SK-N-SH (cell line): ENCODE results near the gene SESTD1. TPM values are rescaled to one million over a fixed set of nuclear protein-coding genes. Genes with fewer than 3 reads are reported as not detected.
A peak's percentile ranks its signal among the peaks of the same experiment; 100 is the strongest.

Source experiments
- CTCF ChIA-PET: fragments of 300-600, 350-600 bp; formaldehyde crosslinking; extraction: SDS; loops from one replicate; lab custom pipeline; 2021; lab: Yijun Ruan, JAX
- POLR2A ChIA-PET: fragments of 350-600 bp; sonication (Branson Sonifier 250); formaldehyde crosslinking; extraction: SDS; loops from one replicate; lab custom pipeline; 2020; ENCODE audit warnings: antibody characterized with exemption, inconsistent platforms; lab: Yijun Ruan, JAX
- DNase-seq: peaks from one replicate; pipeline ENCODE4 v3.0.0; 2012
- H2AFZ ChIP-seq: fragments of 200-600 bp; sonication (generic); 2 replicates; pipeline ENCODE4 v1.8.1; 2016; ENCODE audit warnings: antibody characterized with exemption, mild to moderate bottlenecking, low read depth
- H3F3A ChIP-seq: fragments of 200-600 bp; sonication (generic); replicated peaks from 2 replicates; pipeline ENCODE3; 2016; ENCODE audit warnings: antibody characterized with exemption, mild to moderate bottlenecking; ENCODE audit not compliant: insufficient read depth
- H3K27ac ChIP-seq, 2 experiments: fragments of 200-500 bp in 1 of 2; fragments of 200-600 bp in 1 of 2; sonication (Bioruptor generic) in 1 of 2; sonication (generic), shearing (Covaris generic) in 1 of 2; 2 replicates each; pipeline versions ENCODE4 v1.5.1 to v1.6.1; 2014 to 2016; ENCODE audit warnings: low read depth in 2 of 2, inconsistent platforms in 1 of 2, low read length in 1 of 2, mild to moderate bottlenecking in 1 of 2, mixed read lengths in 1 of 2
- H3K27me3 ChIP-seq: fragments of 200-600 bp; sonication (generic), shearing (Covaris generic); 2 replicates; pipeline ENCODE4 v1.6.1; 2016; ENCODE audit warnings: mixed run types; ENCODE audit not compliant: insufficient read depth
- H3K36me3 ChIP-seq, 2 experiments: fragments of 200-500 bp in 1 of 2; fragments of 200-600 bp in 1 of 2; sonication (Bioruptor generic) in 1 of 2; sonication (generic) in 1 of 2; replicated peaks in 1 of 2; 2 replicates each; pipeline versions ENCODE3 to v1.5.1; 2014 to 2016; ENCODE audit warnings: low read length in 1 of 2, mild to moderate bottlenecking in 1 of 2; ENCODE audit not compliant: insufficient read depth in 2 of 2, control insufficient read depth in 1 of 2
- H3K4me1 ChIP-seq, 2 experiments: fragments of 200-500 bp in 1 of 2; fragments of 200-600 bp in 1 of 2; sonication (Bioruptor generic) in 1 of 2; sonication (generic), shearing (Covaris generic) in 1 of 2; 2 replicates each; pipeline versions ENCODE4 v1.5.1 to v1.6.1; 2014 to 2016; ENCODE audit warnings: low read depth in 1 of 2, low read length in 1 of 2, mixed run types in 1 of 2; ENCODE audit not compliant: insufficient read depth in 2 of 2, control insufficient read depth in 1 of 2
- H3K4me2 ChIP-seq: fragments of 200-600 bp; sonication (generic), shearing (Covaris generic); 2 replicates; pipeline ENCODE4 v1.6.1; 2017; ENCODE audit warnings: mixed run types
- H3K4me3 ChIP-seq, 2 experiments: fragments of 200-500 bp in 1 of 2; fragments of 200-600 bp in 1 of 2; sonication (Bioruptor generic) in 1 of 2; sonication (generic), shearing (Covaris generic) in 1 of 2; 2 replicates each; pipeline versions ENCODE4 v1.5.1 to v1.8.1; 2014 to 2016; ENCODE audit warnings: low read depth in 2 of 2, inconsistent platforms in 1 of 2, low read length in 1 of 2, mild to moderate bottlenecking in 1 of 2, mixed read lengths in 1 of 2, moderate library complexity in 1 of 2
- H3K79me2 ChIP-seq: fragments of 200-600 bp; sonication (generic); 2 replicates; pipeline ENCODE4 v1.8.1; 2017; ENCODE audit warnings: mild to moderate bottlenecking; ENCODE audit not compliant: insufficient read depth
- H3K9ac ChIP-seq: fragments of 200-600 bp; sonication (generic); 2 replicates; pipeline ENCODE4 v1.6.1; 2017; ENCODE audit warnings: mixed run types
- H3K9me2 ChIP-seq: fragments of 200-600 bp; sonication (generic); 2 replicates; pipeline ENCODE4 v1.6.1; 2017; ENCODE audit warnings: mixed run types
- H3K9me3 ChIP-seq: fragments of 200-600 bp; sonication (generic); 2 replicates; pipeline ENCODE4 v1.6.1; 2017; ENCODE audit warnings: mixed run types, mild to moderate bottlenecking, moderate library complexity
- H4K20me1 ChIP-seq: fragments of 200-600 bp; sonication (generic); 2 replicates; pipeline ENCODE4 v1.6.1; 2017; ENCODE audit warnings: mild to moderate bottlenecking, mixed run types; ENCODE audit not compliant: insufficient read depth
- EZH2phosphoT487 ChIP-seq: fragments of 200-600 bp; sonication (generic); IDR thresholded peaks from 2 replicates; pipeline ENCODE4 v1.6.1; 2017; ENCODE audit warnings: low read depth, mixed run types, mild to moderate bottlenecking, antibody characterized with exemption, moderate library complexity, borderline replicate concordance
- JUND ChIP-seq: IDR thresholded peaks from 2 replicates; pipeline ENCODE4 v1.4.0; 2012
- MXI1 ChIP-seq: IDR thresholded peaks from 2 replicates; pipeline ENCODE4 v1.6.1; 2012; ENCODE audit warnings: mild to moderate bottlenecking, low read depth, low read length, improper control_type of control experiment
- NFIC ChIP-seq: IDR thresholded peaks from 2 replicates; pipeline ENCODE4 v1.4.0; 2012; ENCODE audit warnings: borderline replicate concordance
- NRF1 ChIP-seq: IDR thresholded peaks from 2 replicates; pipeline ENCODE4 v1.6.1; 2012; ENCODE audit warnings: low read depth, mild to moderate bottlenecking, low read length
- POLR2AphosphoS5 ChIP-seq: IDR thresholded peaks from 2 replicates; pipeline ENCODE4 v1.6.1; 2012; ENCODE audit warnings: low read depth, low read length
- RCOR1 ChIP-seq: fragments of 150-350 bp; IDR thresholded peaks from 2 replicates; pipeline ENCODE4 v1.6.1; 2017; ENCODE audit warnings: antibody characterized with exemption, low read length
- SIN3A ChIP-seq: IDR thresholded peaks from 2 replicates; pipeline ENCODE4 v1.6.1; 2012; ENCODE audit warnings: low read depth, mild to moderate bottlenecking, low read length, moderate library complexity, borderline replicate concordance
- TAF1 ChIP-seq: IDR thresholded peaks from 2 replicates; pipeline ENCODE4 v1.6.1; 2012; ENCODE audit warnings: low read depth, mild to moderate bottlenecking, low read length, moderate library complexity, borderline replicate concordance
- TCF12 ChIP-seq: IDR thresholded peaks from 2 replicates; pipeline ENCODE4 v1.4.0; 2012
- WGBS: methylation state at CpG from one replicate; pipeline ENCODE4 v1.1.6; 2017; ENCODE audit warnings: low lambda C conversion rate; 5-methylcytosine and 5-hydroxymethylcytosine counted together
- polyA plus RNA-seq, 3 experiments: library from polyadenylated mRNA; depleted of rRNA; stranded (reverse); fragments of >200 nt; gene quantifications; 2 replicates each; pipeline ENCODE4 v1.2.3, GENCODE V29; 2012
- TF ChIP-seq, protein P1 (sequence below): IDR thresholded peaks from 2 replicates; pipeline ENCODE4 v1.4.0; 2012; ENCODE audit warnings: low read depth, borderline replicate concordance
- TF ChIP-seq, protein P2 (sequence below): fragments of 200-600 bp; sonication (generic); IDR thresholded peaks from 2 replicates; pipeline ENCODE4 v1.6.1; 2017; ENCODE audit warnings: antibody characterized with exemption, mild to moderate bottlenecking, moderate library complexity
- TF ChIP-seq, protein P3 (sequence below): IDR thresholded peaks from 2 replicates; pipeline ENCODE4 v1.6.1; 2012; ENCODE audit warnings: mild to moderate bottlenecking, low read depth, low read length, moderate library complexity
- TF ChIP-seq, protein P4 (sequence below): IDR thresholded peaks from 2 replicates; pipeline ENCODE4 v1.4.0; 2012; ENCODE audit warnings: low read depth, borderline replicate concordance
- TF ChIP-seq, protein P5 (sequence below): fragments of 150-350 bp; IDR thresholded peaks from 2 replicates; pipeline ENCODE4 v1.6.1; 2016; ENCODE audit warnings: mild to moderate bottlenecking, low read depth, low read length

Gene SESTD1
- polyA plus RNA-seq, 1 of the 3 experiments (the other 2 are of a cell fraction), result 4.6 TPM

DNA sequence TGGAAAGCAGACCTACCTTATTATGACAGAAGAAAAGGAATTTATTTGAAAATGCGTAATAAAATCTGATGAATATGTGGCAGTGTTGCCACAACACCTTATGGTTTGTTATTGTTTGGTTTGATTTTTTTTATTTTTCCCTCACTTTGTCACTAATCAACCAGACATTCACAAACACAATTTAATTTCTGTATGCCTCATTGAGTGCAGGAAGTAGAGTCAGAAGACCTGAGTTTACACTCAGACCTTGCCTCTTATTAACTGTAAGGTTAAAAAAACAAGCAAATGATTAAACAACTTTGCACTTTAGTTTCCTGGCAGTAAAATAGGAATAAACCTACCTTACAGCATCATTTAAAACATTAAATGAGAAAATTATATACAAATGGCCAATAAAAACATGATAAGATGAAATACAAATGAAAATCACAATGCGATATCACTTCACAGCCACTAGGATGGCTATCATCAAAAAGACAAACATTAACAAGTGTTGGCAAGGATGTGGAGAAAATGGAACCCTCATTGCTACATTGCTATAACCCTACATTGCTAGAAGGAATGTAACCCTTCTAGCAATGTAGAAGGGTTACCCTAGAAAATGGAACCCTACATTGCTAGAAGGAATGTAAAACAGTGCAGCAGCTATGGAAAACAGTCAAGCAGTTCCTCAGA, 3.3 kb downstream of the SESTD1 start:
- no peak for DNase-seq
- Histone ChIP-seq H3K27ac (no peak overlapping the region), H3K9ac (no peak overlapping the region), H3K4me3 (no peak overlapping the region), H2AFZ (no peak overlapping the region), H3K79me2 (peaks cover 75% of the 10 kb centered on the region), H3F3A (peaks cover 10% of the 10 kb centered on the region), H3K9me2 (no peaks in the 10 kb centered on the region), H3K4me1 (peaks cover 6 to 10% of the 10 kb centered on the region in 2 experiments; a peak in 3 of 4 replicates), H3K9me3 (no peaks in the 10 kb centered on the region), H3K27me3 (no peaks in the 10 kb centered on the region), H3K36me3 (peaks cover 0 to 3% of the 10 kb centered on the region in 2 experiments), H3K4me2 (no peak overlapping the region), H4K20me1 (no peaks in the 10 kb centered on the region)
- WGBS, result 95% methylated on average over 2 of the region's 2 CpGs
- POLR2A ChIA-PET, result no interaction called here
- no peak for TF ChIP-seq NRF1
- TF ChIP-seq, protein P1, sequence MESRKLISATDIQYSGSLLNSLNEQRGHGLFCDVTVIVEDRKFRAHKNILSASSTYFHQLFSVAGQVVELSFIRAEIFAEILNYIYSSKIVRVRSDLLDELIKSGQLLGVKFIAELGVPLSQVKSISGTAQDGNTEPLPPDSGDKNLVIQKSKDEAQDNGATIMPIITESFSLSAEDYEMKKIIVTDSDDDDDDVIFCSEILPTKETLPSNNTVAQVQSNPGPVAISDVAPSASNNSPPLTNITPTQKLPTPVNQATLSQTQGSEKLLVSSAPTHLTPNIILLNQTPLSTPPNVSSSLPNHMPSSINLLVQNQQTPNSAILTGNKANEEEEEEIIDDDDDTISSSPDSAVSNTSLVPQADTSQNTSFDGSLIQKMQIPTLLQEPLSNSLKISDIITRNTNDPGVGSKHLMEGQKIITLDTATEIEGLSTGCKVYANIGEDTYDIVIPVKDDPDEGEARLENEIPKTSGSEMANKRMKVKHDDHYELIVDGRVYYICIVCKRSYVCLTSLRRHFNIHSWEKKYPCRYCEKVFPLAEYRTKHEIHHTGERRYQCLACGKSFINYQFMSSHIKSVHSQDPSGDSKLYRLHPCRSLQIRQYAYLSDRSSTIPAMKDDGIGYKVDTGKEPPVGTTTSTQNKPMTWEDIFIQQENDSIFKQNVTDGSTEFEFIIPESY, result no peak
- TF ChIP-seq, protein P2, sequence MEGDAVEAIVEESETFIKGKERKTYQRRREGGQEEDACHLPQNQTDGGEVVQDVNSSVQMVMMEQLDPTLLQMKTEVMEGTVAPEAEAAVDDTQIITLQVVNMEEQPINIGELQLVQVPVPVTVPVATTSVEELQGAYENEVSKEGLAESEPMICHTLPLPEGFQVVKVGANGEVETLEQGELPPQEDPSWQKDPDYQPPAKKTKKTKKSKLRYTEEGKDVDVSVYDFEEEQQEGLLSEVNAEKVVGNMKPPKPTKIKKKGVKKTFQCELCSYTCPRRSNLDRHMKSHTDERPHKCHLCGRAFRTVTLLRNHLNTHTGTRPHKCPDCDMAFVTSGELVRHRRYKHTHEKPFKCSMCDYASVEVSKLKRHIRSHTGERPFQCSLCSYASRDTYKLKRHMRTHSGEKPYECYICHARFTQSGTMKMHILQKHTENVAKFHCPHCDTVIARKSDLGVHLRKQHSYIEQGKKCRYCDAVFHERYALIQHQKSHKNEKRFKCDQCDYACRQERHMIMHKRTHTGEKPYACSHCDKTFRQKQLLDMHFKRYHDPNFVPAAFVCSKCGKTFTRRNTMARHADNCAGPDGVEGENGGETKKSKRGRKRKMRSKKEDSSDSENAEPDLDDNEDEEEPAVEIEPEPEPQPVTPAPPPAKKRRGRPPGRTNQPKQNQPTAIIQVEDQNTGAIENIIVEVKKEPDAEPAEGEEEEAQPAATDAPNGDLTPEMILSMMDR, result peak; percentile 14; the same call in 1 of the 2 replicates
- CTCF ChIA-PET, result interaction anchor here (1.0 to 1.1 kb wide), 2 partner anchors 42 to 150 kb away, joined by 3 read pairs; no protein-coding TSS in a partner anchor

DNA sequence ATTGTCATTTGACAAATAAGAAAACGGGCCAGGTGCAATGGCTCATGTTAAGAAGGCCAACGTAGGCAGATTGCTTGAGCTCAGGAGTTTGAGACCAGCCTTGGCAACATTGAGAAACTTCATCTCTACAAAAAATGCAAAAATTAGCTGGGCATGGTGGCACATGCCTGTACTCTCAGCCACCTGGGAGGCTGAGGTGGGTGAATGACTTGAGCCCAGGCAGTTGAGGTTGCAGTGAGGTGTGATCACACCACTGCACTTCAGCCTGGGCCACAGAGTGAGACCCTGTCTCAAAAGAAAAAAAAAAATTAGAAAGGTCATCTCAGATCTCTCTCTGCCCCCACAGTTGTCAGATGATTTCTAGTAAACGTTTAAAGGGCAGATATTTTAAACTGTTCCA, 4.4 kb downstream of the SESTD1 start:
- no peaks in the 10 kb centered on the region for H4K20me1 ChIP-seq
- peaks cover 85% of the 10 kb centered on the region for H3K79me2 ChIP-seq
- 82% methylated on average over 3 of the region's 3 CpGs for WGBS
- no peak overlapping the region for H2AFZ ChIP-seq
- no peak overlapping the region for H3K4me2 ChIP-seq
- no peaks in the 10 kb centered on the region for H3K9me2 ChIP-seq
- H3K9me3 ChIP-seq, result no peaks in the 10 kb centered on the region
- H3K27ac ChIP-seq, result no peak overlapping the region
- no peaks in the 10 kb centered on the region for H3K27me3 ChIP-seq
- H3K9ac ChIP-seq, result no peak overlapping the region
- TF ChIP-seq TCF12 (no peak), JUND (no peak), POLR2AphosphoS5 (no peak), TAF1 (no peak), RCOR1 (no peak), EZH2phosphoT487 (no peak), NFIC (no peak), MXI1 (no peak), SIN3A (no peak)
- TF ChIP-seq, protein P3, sequence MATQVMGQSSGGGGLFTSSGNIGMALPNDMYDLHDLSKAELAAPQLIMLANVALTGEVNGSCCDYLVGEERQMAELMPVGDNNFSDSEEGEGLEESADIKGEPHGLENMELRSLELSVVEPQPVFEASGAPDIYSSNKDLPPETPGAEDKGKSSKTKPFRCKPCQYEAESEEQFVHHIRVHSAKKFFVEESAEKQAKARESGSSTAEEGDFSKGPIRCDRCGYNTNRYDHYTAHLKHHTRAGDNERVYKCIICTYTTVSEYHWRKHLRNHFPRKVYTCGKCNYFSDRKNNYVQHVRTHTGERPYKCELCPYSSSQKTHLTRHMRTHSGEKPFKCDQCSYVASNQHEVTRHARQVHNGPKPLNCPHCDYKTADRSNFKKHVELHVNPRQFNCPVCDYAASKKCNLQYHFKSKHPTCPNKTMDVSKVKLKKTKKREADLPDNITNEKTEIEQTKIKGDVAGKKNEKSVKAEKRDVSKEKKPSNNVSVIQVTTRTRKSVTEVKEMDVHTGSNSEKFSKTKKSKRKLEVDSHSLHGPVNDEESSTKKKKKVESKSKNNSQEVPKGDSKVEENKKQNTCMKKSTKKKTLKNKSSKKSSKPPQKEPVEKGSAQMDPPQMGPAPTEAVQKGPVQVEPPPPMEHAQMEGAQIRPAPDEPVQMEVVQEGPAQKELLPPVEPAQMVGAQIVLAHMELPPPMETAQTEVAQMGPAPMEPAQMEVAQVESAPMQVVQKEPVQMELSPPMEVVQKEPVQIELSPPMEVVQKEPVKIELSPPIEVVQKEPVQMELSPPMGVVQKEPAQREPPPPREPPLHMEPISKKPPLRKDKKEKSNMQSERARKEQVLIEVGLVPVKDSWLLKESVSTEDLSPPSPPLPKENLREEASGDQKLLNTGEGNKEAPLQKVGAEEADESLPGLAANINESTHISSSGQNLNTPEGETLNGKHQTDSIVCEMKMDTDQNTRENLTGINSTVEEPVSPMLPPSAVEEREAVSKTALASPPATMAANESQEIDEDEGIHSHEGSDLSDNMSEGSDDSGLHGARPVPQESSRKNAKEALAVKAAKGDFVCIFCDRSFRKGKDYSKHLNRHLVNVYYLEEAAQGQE, result no peak
- TF ChIP-seq, protein P4, sequence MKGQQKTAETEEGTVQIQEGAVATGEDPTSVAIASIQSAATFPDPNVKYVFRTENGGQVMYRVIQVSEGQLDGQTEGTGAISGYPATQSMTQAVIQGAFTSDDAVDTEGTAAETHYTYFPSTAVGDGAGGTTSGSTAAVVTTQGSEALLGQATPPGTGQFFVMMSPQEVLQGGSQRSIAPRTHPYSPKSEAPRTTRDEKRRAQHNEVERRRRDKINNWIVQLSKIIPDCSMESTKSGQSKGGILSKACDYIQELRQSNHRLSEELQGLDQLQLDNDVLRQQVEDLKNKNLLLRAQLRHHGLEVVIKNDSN, result no peak
- TF ChIP-seq, protein P5, sequence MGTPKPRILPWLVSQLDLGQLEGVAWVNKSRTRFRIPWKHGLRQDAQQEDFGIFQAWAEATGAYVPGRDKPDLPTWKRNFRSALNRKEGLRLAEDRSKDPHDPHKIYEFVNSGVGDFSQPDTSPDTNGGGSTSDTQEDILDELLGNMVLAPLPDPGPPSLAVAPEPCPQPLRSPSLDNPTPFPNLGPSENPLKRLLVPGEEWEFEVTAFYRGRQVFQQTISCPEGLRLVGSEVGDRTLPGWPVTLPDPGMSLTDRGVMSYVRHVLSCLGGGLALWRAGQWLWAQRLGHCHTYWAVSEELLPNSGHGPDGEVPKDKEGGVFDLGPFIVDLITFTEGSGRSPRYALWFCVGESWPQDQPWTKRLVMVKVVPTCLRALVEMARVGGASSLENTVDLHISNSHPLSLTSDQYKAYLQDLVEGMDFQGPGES, result no peak
- no peak overlapping the region for H3K4me3 ChIP-seq
- peaks cover 0 to 3% of the 10 kb centered on the region in 2 experiments for H3K36me3 ChIP-seq
- H3F3A ChIP-seq, result no peaks in the 10 kb centered on the region
- peaks cover 6 to 10% of the 10 kb centered on the region in 2 experiments; a peak in 3 of 4 replicates for H3K4me1 ChIP-seq
- DNase-seq, result no peak
- ChIA-PET POLR2A (no interaction called here), CTCF (interaction anchor here (0.6 kb wide), 1 partner anchor 299 kb away, joined by 3 read pairs; no protein-coding TSS in a partner anchor)
